IPS-20b (cell line): ENCODE results near the gene HEXA.

Experiments used
- H3K27ac ChIP-seq: one replicate; pipeline ENCODE4 v1.5.1; 2013; ENCODE audit warnings: low read length
- H3K27me3 ChIP-seq: 2 replicates; pipeline ENCODE4 v1.6.1; 2013; ENCODE audit warnings: mild to moderate bottlenecking, low read length, inconsistent platforms; ENCODE audit not compliant: insufficient read depth
- H3K36me3 ChIP-seq: 2 replicates; pipeline ENCODE4 v1.6.1; 2013; ENCODE audit warnings: low read depth, mild to moderate bottlenecking, inconsistent platforms, low read length, moderate library complexity; ENCODE audit not compliant: insufficient read depth
- H3K4me1 ChIP-seq: 2 replicates; pipeline ENCODE4 v1.6.1; 2013; ENCODE audit warnings: mild to moderate bottlenecking, control low read depth, inconsistent platforms, low read length, moderate library complexity; ENCODE audit not compliant: insufficient read depth
- H3K4me3 ChIP-seq: 2 replicates; pipeline ENCODE4 v1.5.1; 2013; ENCODE audit warnings: mild to moderate bottlenecking, low read length, inconsistent platforms
- H3K9ac ChIP-seq: 2 replicates; pipeline ENCODE4 v1.6.1; 2013; ENCODE audit warnings: low read depth, mild to moderate bottlenecking, inconsistent platforms, low read length, moderate library complexity
- H3K9me3 ChIP-seq: 2 replicates; pipeline ENCODE4 v1.6.1; 2013; ENCODE audit warnings: mild to moderate bottlenecking, low read depth, low read length, inconsistent platforms; ENCODE audit not compliant: insufficient read depth

HEXA gene

DNA sequence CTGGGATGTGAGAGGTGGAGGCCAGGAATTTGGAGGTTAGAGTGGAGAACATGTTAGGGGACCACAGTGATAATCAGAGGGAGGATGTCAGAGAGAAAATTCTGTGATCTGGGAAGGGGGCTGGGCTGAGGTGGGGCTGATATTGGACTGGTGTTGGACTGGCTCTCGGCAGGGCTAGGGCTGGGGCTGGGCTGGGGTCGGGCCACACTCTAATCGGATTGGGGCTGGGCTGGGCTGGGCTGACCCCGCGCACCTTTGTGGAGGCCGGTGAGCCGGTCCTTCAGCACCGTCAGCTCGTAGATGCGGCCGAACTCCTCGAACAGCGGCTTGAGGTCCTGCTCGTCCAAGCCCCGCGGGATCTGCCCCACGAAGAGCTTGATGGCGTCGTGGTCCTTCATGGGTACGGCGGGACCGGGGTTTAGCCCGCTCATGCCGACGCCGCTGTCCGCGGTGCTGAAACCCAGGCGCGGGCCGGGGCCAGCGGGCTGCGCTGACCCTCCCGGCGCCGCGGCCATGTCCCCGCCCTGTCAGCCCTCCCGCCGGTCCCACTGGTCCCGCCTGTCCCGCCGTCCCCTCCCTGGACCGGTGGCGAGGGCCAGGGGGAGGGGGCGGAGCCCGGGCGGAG lies 56.3 kb downstream of the HEXA start:
- H3K27ac ChIP-seq: no peak overlapping the region
- no peak overlapping the region; the same call in 1 of the 2 replicates for H3K4me3 ChIP-seq
- H3K4me1 ChIP-seq: no peaks in the 10 kb centered on the region
- H3K36me3 ChIP-seq: no peaks in the 10 kb centered on the region
- no peak overlapping the region for H3K9ac ChIP-seq
- H3K27me3 ChIP-seq: peaks cover 62% of the 10 kb centered on the region
- H3K9me3 ChIP-seq: peaks cover 2% of the 10 kb centered on the region; the same call in 1 of the 2 replicates

- H3K4me1 ChIP-seq: no peaks in the 10 kb centered on the region
- no peak overlapping the region for H3K9ac ChIP-seq
- peaks cover 62% of the 10 kb centered on the region for H3K27me3 ChIP-seq
- H3K27ac ChIP-seq: no peak overlapping the region
- H3K36me3 ChIP-seq: no peaks in the 10 kb centered on the region
- H3K4me3 ChIP-seq: no peak overlapping the region
- H3K9me3 ChIP-seq: no peaks in the 10 kb centered on the region
Observed at GRCh38 chr15:72318408-72318942, 57.3 kb downstream of the HEXA start.

DNA sequence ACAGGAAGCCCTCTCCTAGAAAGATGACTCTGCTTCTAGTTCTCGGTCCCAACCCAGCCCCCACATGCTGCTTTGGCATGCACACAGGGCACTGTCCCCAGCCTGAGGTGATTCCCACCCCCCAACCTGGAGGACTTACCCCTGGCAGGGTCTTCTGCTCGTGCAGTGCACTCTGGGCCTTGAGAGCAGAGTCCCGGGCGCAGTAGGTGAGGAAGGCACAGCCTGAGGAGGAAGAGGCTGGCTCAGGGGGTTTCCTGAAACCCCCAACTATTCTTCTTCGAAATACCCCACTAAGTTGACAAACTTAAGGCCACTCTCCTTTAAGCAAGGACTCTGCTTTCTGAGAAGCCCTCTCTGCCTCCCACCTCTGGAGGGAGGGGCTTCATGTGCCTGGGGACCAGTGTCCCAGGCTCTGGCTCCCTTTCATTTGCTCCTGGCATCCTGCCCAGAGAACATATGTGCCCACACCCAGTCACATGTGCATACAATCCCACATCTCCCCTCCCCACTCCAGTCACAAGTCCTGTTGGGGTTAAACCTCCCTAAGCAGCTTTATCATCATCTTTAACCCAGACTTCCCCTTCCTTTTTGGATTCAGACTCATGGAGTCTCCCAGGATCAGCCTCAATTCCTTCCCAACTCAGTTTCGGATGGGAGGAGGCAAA lies 60.0 kb downstream of the HEXA start:
- Histone ChIP-seq H3K27me3 (peaks cover 60% of the 10 kb centered on the region), H3K4me1 (no peaks in the 10 kb centered on the region), H3K9ac (no peak overlapping the region), H3K36me3 (no peaks in the 10 kb centered on the region), H3K4me3 (no peak overlapping the region), H3K9me3 (no peaks in the 10 kb centered on the region), H3K27ac (no peak overlapping the region)

DNA sequence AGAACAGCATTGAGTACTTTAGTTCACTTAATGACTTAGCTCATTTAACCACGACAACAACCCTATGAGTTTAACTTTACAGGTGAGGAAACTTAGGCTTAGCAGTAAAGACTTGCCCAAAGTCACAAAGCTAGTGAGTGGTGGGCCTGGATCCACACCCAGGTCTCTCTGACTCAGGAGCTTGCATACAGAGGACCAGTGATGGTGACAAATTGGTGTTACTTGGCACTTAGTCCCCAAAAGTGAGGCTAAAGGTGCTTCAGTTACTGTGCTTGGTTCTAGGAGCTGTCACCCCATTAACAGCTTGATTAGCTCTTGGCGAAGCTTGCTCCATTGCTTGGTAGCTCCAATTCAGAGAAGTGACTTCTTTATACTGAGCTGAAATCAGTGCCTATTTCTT lies 61.9 kb downstream of the HEXA start:
- Histone ChIP-seq H3K27ac (no peak overlapping the region), H3K9ac (no peak overlapping the region), H3K27me3 (peaks cover 60% of the 10 kb centered on the region), H3K36me3 (no peaks in the 10 kb centered on the region), H3K9me3 (no peaks in the 10 kb centered on the region), H3K4me1 (no peaks in the 10 kb centered on the region), H3K4me3 (no peak overlapping the region)

DNA sequence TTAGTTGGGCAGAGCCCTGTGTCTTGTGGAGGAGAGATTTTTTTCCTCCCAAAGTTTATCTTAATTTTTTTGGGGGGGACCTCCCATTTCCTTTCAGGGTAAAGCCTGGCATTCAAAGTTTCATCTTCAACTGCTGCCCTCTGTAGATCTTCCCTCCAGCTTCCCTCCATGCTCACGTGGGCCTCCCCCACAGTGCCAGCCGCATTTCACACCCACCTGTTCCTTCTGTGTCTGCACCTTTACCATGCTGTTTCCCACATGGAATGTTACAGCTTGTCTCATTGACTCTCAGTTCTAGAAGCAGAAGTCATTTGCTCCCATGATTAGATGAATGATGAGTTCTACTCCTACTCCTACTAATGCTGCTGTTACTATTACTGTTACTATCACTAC lies 62.4 kb downstream of the HEXA start:
- Histone ChIP-seq H3K9ac (no peak overlapping the region), H3K9me3 (no peaks in the 10 kb centered on the region), H3K4me3 (no peak overlapping the region), H3K27me3 (peaks cover 57% of the 10 kb centered on the region), H3K27ac (no peak overlapping the region), H3K36me3 (no peaks in the 10 kb centered on the region), H3K4me1 (no peaks in the 10 kb centered on the region)

- H3K36me3 ChIP-seq: no peaks in the 10 kb centered on the region
- H3K4me1 ChIP-seq: no peaks in the 10 kb centered on the region
- no peak overlapping the region for H3K9ac ChIP-seq
- no peak overlapping the region for H3K4me3 ChIP-seq
- H3K27me3 ChIP-seq: peaks cover 56% of the 10 kb centered on the region
- H3K9me3 ChIP-seq: no peaks in the 10 kb centered on the region
- H3K27ac ChIP-seq: no peak overlapping the region
Observed at GRCh38 chr15:72312605-72313447, 63.0 kb downstream of the HEXA start.

GRCh38 chr15:72307026-72307425 lies 68.8 kb downstream of the HEXA start:
- H3K36me3 ChIP-seq: no peaks in the 10 kb centered on the region
- peaks cover 50% of the 10 kb centered on the region for H3K27me3 ChIP-seq
- H3K4me3 ChIP-seq: no peak overlapping the region
- H3K9ac ChIP-seq: no peak overlapping the region
- no peaks in the 10 kb centered on the region for H3K4me1 ChIP-seq
- no peak overlapping the region for H3K27ac ChIP-seq
- H3K9me3 ChIP-seq: no peaks in the 10 kb centered on the region

GRCh38 chr15:72306211-72306785 lies 69.5 kb downstream of the HEXA start:
- Histone ChIP-seq H3K4me1 (no peaks in the 10 kb centered on the region), H3K9me3 (no peaks in the 10 kb centered on the region), H3K9ac (no peak overlapping the region), H3K36me3 (no peaks in the 10 kb centered on the region), H3K4me3 (no peak overlapping the region), H3K27me3 (peaks cover 45% of the 10 kb centered on the region), H3K27ac (no peak overlapping the region)

DNA sequence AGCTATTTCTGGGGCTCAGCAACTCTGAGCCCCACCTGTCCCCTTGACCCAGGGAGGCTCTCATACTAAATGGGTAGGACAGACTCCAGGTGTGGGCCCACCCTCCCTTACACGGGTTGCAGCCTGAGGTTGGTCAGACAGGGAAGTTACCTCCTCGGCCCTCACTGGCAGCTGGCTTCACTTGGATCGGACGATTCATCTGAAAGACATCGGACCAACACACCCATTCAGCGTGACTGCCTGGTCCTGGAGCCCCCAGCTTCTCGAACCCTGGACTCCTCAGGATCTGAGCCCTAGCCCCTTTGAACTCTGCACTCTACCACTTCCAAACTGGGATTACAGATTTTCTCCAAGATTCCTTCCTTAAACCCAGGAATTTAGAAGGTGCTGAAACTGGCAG lies 71.2 kb downstream of the HEXA start:
- Histone ChIP-seq H3K9ac (no peak overlapping the region), H3K36me3 (no peaks in the 10 kb centered on the region), H3K9me3 (no peaks in the 10 kb centered on the region), H3K27ac (no peak overlapping the region), H3K27me3 (peaks cover 37% of the 10 kb centered on the region), H3K4me1 (no peaks in the 10 kb centered on the region), H3K4me3 (no peak overlapping the region)

- no peaks in the 10 kb centered on the region for H3K4me1 ChIP-seq
- no peaks in the 10 kb centered on the region for H3K36me3 ChIP-seq
- no peaks in the 10 kb centered on the region for H3K9me3 ChIP-seq
Observed at GRCh38 chr15:72302955-72303354, 72.9 kb downstream of the HEXA start.

More at GRCh38 chr15:72302955-72303354, 72.9 kb downstream of the HEXA start:
- Histone ChIP-seq H3K27ac (no peak overlapping the region), H3K4me3 (no peak overlapping the region), H3K9ac (no peak overlapping the region), H3K27me3 (peaks cover 28% of the 10 kb centered on the region; the same call in 1 of the 2 replicates)
